ENCODE data around the gene DGCR8.

GRCh38 chr22:20113551-20114310, 33.7 kb downstream of the DGCR8 start:
- TF ChIP-seq, protein P1, sequence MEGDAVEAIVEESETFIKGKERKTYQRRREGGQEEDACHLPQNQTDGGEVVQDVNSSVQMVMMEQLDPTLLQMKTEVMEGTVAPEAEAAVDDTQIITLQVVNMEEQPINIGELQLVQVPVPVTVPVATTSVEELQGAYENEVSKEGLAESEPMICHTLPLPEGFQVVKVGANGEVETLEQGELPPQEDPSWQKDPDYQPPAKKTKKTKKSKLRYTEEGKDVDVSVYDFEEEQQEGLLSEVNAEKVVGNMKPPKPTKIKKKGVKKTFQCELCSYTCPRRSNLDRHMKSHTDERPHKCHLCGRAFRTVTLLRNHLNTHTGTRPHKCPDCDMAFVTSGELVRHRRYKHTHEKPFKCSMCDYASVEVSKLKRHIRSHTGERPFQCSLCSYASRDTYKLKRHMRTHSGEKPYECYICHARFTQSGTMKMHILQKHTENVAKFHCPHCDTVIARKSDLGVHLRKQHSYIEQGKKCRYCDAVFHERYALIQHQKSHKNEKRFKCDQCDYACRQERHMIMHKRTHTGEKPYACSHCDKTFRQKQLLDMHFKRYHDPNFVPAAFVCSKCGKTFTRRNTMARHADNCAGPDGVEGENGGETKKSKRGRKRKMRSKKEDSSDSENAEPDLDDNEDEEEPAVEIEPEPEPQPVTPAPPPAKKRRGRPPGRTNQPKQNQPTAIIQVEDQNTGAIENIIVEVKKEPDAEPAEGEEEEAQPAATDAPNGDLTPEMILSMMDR (IDR thresholded peaks at IDR 0.05) = no peak
- no peak for TF ChIP-seq POLR2A (IDR thresholded peaks at IDR 0.05)

Measured in esophagus squamous epithelium (tissue), 4 donors.